HT1080 (cell line): Measurements from ENCODE around the gene CERS6. TPM values are rescaled to one million over a fixed set of nuclear protein-coding genes. Genes with fewer than 3 reads are reported as not detected.
A peak's percentile ranks its signal among the peaks of the same experiment; 100 is the strongest.

Source experiments
- DNase-seq: peaks from one replicate; pipeline ENCODE4 v3.0.0-alpha.2; 2015; ENCODE audit warnings: low read depth
- total RNA-seq: library from RNA; depleted of rRNA; stranded (reverse); fragments of >200 nt; shearing (Covaris generic); gene quantifications from 2 replicates; pipeline ENCODE4 v1.2.3, GENCODE V29; 2014

Gene CERS6
- total RNA-seq, 1 experiment from 2014 or later, result 24.3 TPM

- peak; percentile 70 for DNase-seq
These were observed 141.0 kb downstream of the CERS6 start for GRCh38 chr2:168596881-168597655.

GRCh38 chr2:168599738-168600137 lies 143.7 kb downstream of the CERS6 start:
- DNase-seq, result no peak

GRCh38 chr2:168600949-168601348 lies 144.9 kb downstream of the CERS6 start:
- no peak for DNase-seq

GRCh38 chr2:168601741-168602140 lies 145.7 kb downstream of the CERS6 start:
- no peak for DNase-seq

GRCh38 chr2:168602379-168602778 lies 146.3 kb downstream of the CERS6 start:
- DNase-seq, result no peak

GRCh38 chr2:168602846-168603401 lies 146.9 kb downstream of the CERS6 start:
- DNase-seq, result no peak

- no peak for DNase-seq
These were observed 147.4 kb downstream of the CERS6 start for GRCh38 chr2:168603439-168603961.

- DNase-seq, result no peak
These were observed 148.2 kb downstream of the CERS6 start for GRCh38 chr2:168604252-168604651.

GRCh38 chr2:168607992-168608391 lies 151.9 kb downstream of the CERS6 start:
- DNase-seq, result peak; percentile 7

- DNase-seq, result no peak
These were observed 152.7 kb downstream of the CERS6 start for GRCh38 chr2:168608796-168609195.

GRCh38 chr2:168611091-168611490 lies 155.0 kb downstream of the CERS6 start:
- no peak for DNase-seq

- no peak for DNase-seq
These were observed 156.0 kb downstream of the CERS6 start for GRCh38 chr2:168611896-168612650.

- DNase-seq, result no peak
These were observed 156.6 kb downstream of the CERS6 start for GRCh38 chr2:168612719-168613118.

- no peak for DNase-seq
These were observed 157.5 kb downstream of the CERS6 start for GRCh38 chr2:168613551-168613950.

- DNase-seq, result peak; percentile 12
These were observed 158.3 kb downstream of the CERS6 start for GRCh38 chr2:168614172-168615018.

- no peak for DNase-seq
These were observed 164.5 kb downstream of the CERS6 start for GRCh38 chr2:168620554-168620953.

- DNase-seq, result no peak
These were observed 166.5 kb downstream of the CERS6 start for GRCh38 chr2:168622559-168622958.

GRCh38 chr2:168624028-168624427 lies 168.0 kb downstream of the CERS6 start:
- DNase-seq, result no peak

GRCh38 chr2:168626096-168626495 lies 170.0 kb downstream of the CERS6 start:
- no peak for DNase-seq

- no peak for DNase-seq
These were observed 170.6 kb downstream of the CERS6 start for GRCh38 chr2:168626647-168627046.

- DNase-seq, result no peak
These were observed 176.6 kb downstream of the CERS6 start for GRCh38 chr2:168632709-168633121.
